Right lobe of liver (tissue), 6 donors: ENCODE data around the gene CBR1. TPM values are rescaled to one million over a fixed set of nuclear protein-coding genes. Genes with fewer than 3 reads are reported as not detected.

Experiments
- ATAC-seq, 4 donors: fragments of 200-7000 bp; cut with Tn5 transposase; one replicate each; pipeline ENCODE4 v1.9.1; 2020; ENCODE audit warnings: mild to moderate bottlenecking in 4 of 4, moderate library complexity in 4 of 4
- DNase-seq, 3 donors: peaks; one replicate each; pipeline ENCODE4 v3.0.0-alpha.2; 2020
- H3K27ac ChIP-seq, 3 donors: fragments of 200-600 bp; one replicate each; pipeline ENCODE4 v1.8.0; 2022
- H3K27me3 ChIP-seq, 2 donors: fragments of 200-600 bp; one replicate each; pipeline ENCODE4 v1.8.0; 2022
- H3K36me3 ChIP-seq, 4 donors: fragments of 200-600 bp; sonication (generic) in 1 of 4; one replicate each; pipeline versions ENCODE4 v1.5.1 to v1.8.0; 2017 to 2022; ENCODE audit warnings: control low read depth in 1 of 4
- H3K4me1 ChIP-seq, 4 donors: fragments of 200-600 bp; sonication (generic) in 1 of 4; one replicate each; pipeline versions ENCODE4 v1.5.1 to v1.8.0; 2017 to 2022; ENCODE audit warnings: control low read depth in 1 of 4
- H3K4me3 ChIP-seq, 3 donors: fragments of 200-600 bp; one replicate each; pipeline ENCODE4 v1.8.0; 2022
- H3K9me3 ChIP-seq, 4 donors: fragments of 200-600 bp; sonication (generic) in 1 of 4; one replicate each; pipeline versions ENCODE4 v1.5.1 to v1.8.0; 2017 to 2022; ENCODE audit warnings: control low read depth in 1 of 4
- CTCF ChIP-seq, 4 donors: fragments of 200-600 bp in 3 of 4; fragments of 450-650 bp in 1 of 4; IDR thresholded peaks; one replicate each; pipeline versions ENCODE4 v1.5.1 to v1.8.0; 2016 to 2022; ENCODE audit warnings: antibody characterized with exemption in 4 of 4, mild to moderate bottlenecking in 2 of 4
- POLR2A ChIP-seq: fragments of 450-650 bp; IDR thresholded peaks from one replicate; pipeline ENCODE4 v1.6.1; 2017; ENCODE audit warnings: antibody characterized with exemption, mild to moderate bottlenecking
- WGBS: methylation state at CpG from one replicate; pipeline ENCODE4 v1.1.6; 2018; ENCODE audit warnings: low coverage, low lambda C conversion rate; ENCODE audit not compliant: insufficient coverage; ENCODE audit errors: missing lambda C conversion rate; 5-methylcytosine and 5-hydroxymethylcytosine counted together
- intact Hi-C, 2 donors: fragments of 100-400 bp; cut with DNase I; formaldehyde crosslinking; loops; one replicate each; pipeline versions ENCODE4 v1.11.2 to v1.14.1; 2022
- total RNA-seq, 6 experiments: library from RNA; depleted of rRNA in 2 of 6; stranded (reverse); fragments of >200 nt in 2 of 6; fragmentation: NEBNext Ultra II Directional in 3 of 6; extraction: Animal tissue kit (Norgen Biotek cat#: 25700) in 3 of 6; gene quantifications; one replicate each; pipeline versions ENCODE4 v1.1.0 to v1.2.4, GENCODE V29; 2016 to 2023
- donor health status: DM: no; HTN: yes; CAD: no.
- donor health status: DM: no; HTN: no; CAD: no.
- donor health status: DM: no; HTN: no; CAD: no.
- donor health status: DM: no; HTN: yes; CAD: no.
- donor health status: DM: no; HTN: yes; CAD: no.

The CBR1 gene
- total RNA-seq, 6 experiments from 2014 or later, result 59.1 to 688 (median 211) TPM

- no peak for ATAC-seq
- 93% methylated on average over 15 of the region's 17 CpGs for WGBS
- no peak for TF ChIP-seq CTCF (IDR thresholded peaks at IDR 0.05)
- TF ChIP-seq POLR2A, result no peak
- no peak for DNase-seq
- Histone ChIP-seq H3K4me1 (no peaks in the 10 kb centered on the region), H3K4me3 (no peak overlapping the region), H3K27ac (no peak overlapping the region), H3K9me3 (no peaks in the 10 kb centered on the region), H3K36me3 (peaks cover 0 to 58% (median 23%) of the 10 kb centered on the region in 4 donors), H3K27me3 (no peaks in the 10 kb centered on the region)
- intact Hi-C loops, result no loop called here
These were observed 30.9 kb upstream of the CBR1 start for GRCh38 chr21:36038701-36039497.

- intact Hi-C loops, result no loop called here
- no peak for TF ChIP-seq POLR2A
- no peak for TF ChIP-seq CTCF (IDR thresholded peaks at IDR 0.05)
- peak in 1 of 4 donors; percentile 17 for ATAC-seq
- no peak overlapping the region for H3K4me3 ChIP-seq
- H3K36me3 ChIP-seq, result peaks cover 0 to 67% (median 26%) of the 10 kb centered on the region in 4 donors
- H3K9me3 ChIP-seq, result no peaks in the 10 kb centered on the region
- WGBS, result 96% methylated on average over 3 of the region's 6 CpGs
- H3K27ac ChIP-seq, result no peak overlapping the region
- no peaks in the 10 kb centered on the region for H3K4me1 ChIP-seq
- H3K27me3 ChIP-seq, result no peaks in the 10 kb centered on the region
- DNase-seq, result no peak
These were observed 30.0 kb upstream of the CBR1 start for GRCh38 chr21:36039861-36040260.

GRCh38 chr21:36040389-36040788 is 29.4 kb upstream of the CBR1 start:
- Histone ChIP-seq H3K27ac (no peak overlapping the region), H3K4me3 (no peak overlapping the region), H3K36me3 (peaks cover 0 to 68% (median 28%) of the 10 kb centered on the region in 4 donors), H3K9me3 (no peaks in the 10 kb centered on the region), H3K4me1 (no peaks in the 10 kb centered on the region), H3K27me3 (no peaks in the 10 kb centered on the region)
- TF ChIP-seq CTCF (IDR thresholded peaks at IDR 0.05), result no peak
- no peak for TF ChIP-seq POLR2A
- 89% methylated on average over 2 of the region's 2 CpGs for WGBS
- no peak for ATAC-seq
- intact Hi-C loops, result no loop called here
- no peak for DNase-seq

- no peaks in the 10 kb centered on the region for H3K27me3 ChIP-seq
- no peak overlapping the region for H3K27ac ChIP-seq
- no peak for DNase-seq
- TF ChIP-seq POLR2A (no peak), CTCF (IDR thresholded peaks at IDR 0.05) (no peak)
- no peaks in the 10 kb centered on the region for H3K9me3 ChIP-seq
- no peak for ATAC-seq
- H3K4me1 ChIP-seq, result no peaks in the 10 kb centered on the region
- peaks cover 0 to 62% (median 26%) of the 10 kb centered on the region in 4 donors for H3K36me3 ChIP-seq
- intact Hi-C loops, result no loop called here
- H3K4me3 ChIP-seq, result no peak overlapping the region
- WGBS, result 78% methylated on average over 1 of the region's 1 CpG
These were observed 27.9 kb upstream of the CBR1 start for GRCh38 chr21:36041910-36042309.
